Caco-2 (cell line): Measurements from ENCODE around the gene PLCB1. TPM values are rescaled to one million over a fixed set of nuclear protein-coding genes. Genes with fewer than 3 reads are reported as not detected.

Experiments used
- BruUV-seq: library from RNA; stranded (reverse); fragments of 400-500 nt; replicated peaks from 2 replicates; lab custom pipeline; 2021; lab: Mats Ljungman, UMichigan
- CTCF ChIA-PET: fragments of 300-600 bp; sonication (Branson Sonifier 250); formaldehyde crosslinking; loops from one replicate; lab custom pipeline; 2022; ENCODE audit warnings: antibody characterized with exemption; lab: Charles Lee
- POLR2A ChIA-PET: fragments of 300-600 bp; sonication (Branson Sonifier 250); formaldehyde crosslinking; loops from one replicate; lab custom pipeline; 2022; ENCODE audit warnings: antibody characterized with exemption; lab: Charles Lee
- DNase-seq, 2 experiments: peaks; one replicate each; pipeline versions ENCODE4 v3.0.0 to v3.0.0-alpha.2; 2020 to 2022
- H3K27me3 ChIP-seq: replicated peaks from 2 replicates; pipeline ENCODE4 v1.6.0; 2011; ENCODE audit warnings: low read length; ENCODE audit not compliant: control insufficient read depth, insufficient read depth
- H3K36me3 ChIP-seq: 2 replicates; pipeline ENCODE4 v1.5.1; 2011; ENCODE audit warnings: low read length; ENCODE audit not compliant: control insufficient read depth, insufficient read depth
- H3K4me1 ChIP-seq: fragments of 250-450 bp; sonication (Bioruptor Pico); 2 replicates; pipeline ENCODE4 v1.5.1; 2020; ENCODE audit warnings: mild to moderate bottlenecking
- H3K4me3 ChIP-seq: 2 replicates; pipeline ENCODE4 v1.5.1; 2011; ENCODE audit warnings: low read depth, mild to moderate bottlenecking, control low read depth, low read length
- H3K9me3 ChIP-seq: fragments of 250-450 bp; sonication (Bioruptor Pico); 2 replicates; pipeline ENCODE4 v1.5.1; 2020; ENCODE audit warnings: mild to moderate bottlenecking, moderate library complexity
- H3K27ac Mint-ChIP-seq: one replicate; pipeline ENCODE4 v1.8.0; 2022; ENCODE audit warnings: mixed read lengths; ENCODE audit not compliant: unreplicated experiment
- H3K27me3 Mint-ChIP-seq: one replicate; pipeline ENCODE4 v1.8.0; 2022; ENCODE audit warnings: mixed read lengths; ENCODE audit not compliant: insufficient read depth, unreplicated experiment
- H3K36me3 Mint-ChIP-seq: one replicate; pipeline ENCODE4 v1.8.0; 2022; ENCODE audit warnings: mild to moderate bottlenecking, mixed read lengths; ENCODE audit not compliant: insufficient read depth, unreplicated experiment
- H3K4me1 Mint-ChIP-seq: one replicate; pipeline ENCODE4 v1.8.0; 2022; ENCODE audit warnings: low read depth, mixed read lengths; ENCODE audit not compliant: unreplicated experiment
- H3K4me3 Mint-ChIP-seq: one replicate; pipeline ENCODE4 v1.8.0; 2022; ENCODE audit warnings: mild to moderate bottlenecking, moderate library complexity, mixed read lengths; ENCODE audit not compliant: unreplicated experiment
- H3K9me3 Mint-ChIP-seq: one replicate; pipeline ENCODE4 v1.8.0; 2022; ENCODE audit warnings: mixed read lengths; ENCODE audit not compliant: unreplicated experiment
- CTCF ChIP-seq, 2 experiments: fragments of 200-600 bp in 1 of 2; IDR thresholded peaks; 1 replicate in 1 of 2; 2 replicates in 1 of 2; pipeline versions ENCODE4 v1.5.1 to v1.8.0; 2011 to 2022; ENCODE audit warnings: antibody characterized with exemption in 1 of 2, control low read depth in 1 of 2, inconsistent platforms in 1 of 2, low read depth in 1 of 2, low read length in 1 of 2, mild to moderate bottlenecking in 1 of 2, moderate library complexity in 1 of 2; ENCODE audit not compliant: insufficient read depth in 1 of 2, severe bottlenecking in 1 of 2, unreplicated experiment in 1 of 2
- intact Hi-C: fragments of 100-400 bp; cut with micrococcal nuclease; formaldehyde crosslinking; loops from one replicate; pipeline ENCODE4 v1.10.0; 2022; ENCODE audit not compliant: unreplicated experiment
- total RNA-seq: library from RNA; stranded (reverse); gene quantifications from 2 replicates; pipeline ENCODE4 v1.2.3, GENCODE V29; 2022

Gene PLCB1
- total RNA-seq, 1 experiment from 2014 or later: 105 TPM

- no peak for TF ChIP-seq CTCF (IDR thresholded peaks at IDR 0.05; ENCODE audit: insufficient read depth in 1 of 2, low read depth in 1 of 2, low read length in 1 of 2, severe bottlenecking in 1 of 2, unreplicated experiment in 1 of 2)
- intact Hi-C loops: no loop called here
- no TSS peak for BruUV-seq
- Mint-ChIP-seq H3K36me3 (peaks cover 17% of the 10 kb centered on the region), H3K27ac (no peak overlapping the region), H3K9me3 (no peaks in the 10 kb centered on the region), H3K4me3 (no peak overlapping the region), H3K27me3 (no peaks in the 10 kb centered on the region), H3K4me1 (no peaks in the 10 kb centered on the region)
- Histone ChIP-seq H3K4me1 (no peaks in the 10 kb centered on the region), H3K27me3 (no peaks in the 10 kb centered on the region), H3K9me3 (no peaks in the 10 kb centered on the region), H3K36me3 (no peaks in the 10 kb centered on the region), H3K4me3 (no peak overlapping the region)
- no peak for DNase-seq
- ChIA-PET POLR2A (no interaction called here), CTCF (no interaction called here)
Measured at GRCh38 chr20:8633366-8633765, 501.3 kb downstream of the PLCB1 start.

- no TSS peak for BruUV-seq
- H3K36me3 Mint-ChIP-seq: peaks cover 20% of the 10 kb centered on the region
- Histone ChIP-seq H3K9me3 (no peaks in the 10 kb centered on the region), H3K27me3 (no peaks in the 10 kb centered on the region), H3K36me3 (no peaks in the 10 kb centered on the region), H3K4me1 (no peaks in the 10 kb centered on the region), H3K4me3 (no peak overlapping the region)
- ChIA-PET CTCF (no interaction called here), POLR2A (no interaction called here)
- H3K27ac Mint-ChIP-seq: no peak overlapping the region
- no peaks in the 10 kb centered on the region for H3K27me3 Mint-ChIP-seq
- DNase-seq: no peak
- intact Hi-C loops: no loop called here
- no peak for TF ChIP-seq CTCF (IDR thresholded peaks at IDR 0.05; ENCODE audit: insufficient read depth in 1 of 2, low read depth in 1 of 2, low read length in 1 of 2, severe bottlenecking in 1 of 2, unreplicated experiment in 1 of 2)
- H3K4me1 Mint-ChIP-seq: no peaks in the 10 kb centered on the region
- no peaks in the 10 kb centered on the region for H3K9me3 Mint-ChIP-seq
- no peak overlapping the region for H3K4me3 Mint-ChIP-seq
Measured at GRCh38 chr20:8635048-8635572, 503.0 kb downstream of the PLCB1 start.

- H3K36me3 Mint-ChIP-seq: peaks cover 20% of the 10 kb centered on the region
- intact Hi-C loops: no loop called here
- no peaks in the 10 kb centered on the region for H3K9me3 Mint-ChIP-seq
- H3K9me3 ChIP-seq: no peaks in the 10 kb centered on the region
- H3K4me3 Mint-ChIP-seq: no peak overlapping the region
- no peak overlapping the region for H3K27ac Mint-ChIP-seq
- H3K4me3 ChIP-seq: no peak overlapping the region
- POLR2A ChIA-PET: no interaction called here
- no peaks in the 10 kb centered on the region for H3K36me3 ChIP-seq
- no peak for DNase-seq
- CTCF ChIA-PET: no interaction called here
- no peaks in the 10 kb centered on the region for H3K27me3 ChIP-seq
- H3K4me1 ChIP-seq: no peaks in the 10 kb centered on the region
- H3K27me3 Mint-ChIP-seq: no peaks in the 10 kb centered on the region
- no peak for TF ChIP-seq CTCF (IDR thresholded peaks at IDR 0.05; ENCODE audit: insufficient read depth in 1 of 2, low read depth in 1 of 2, low read length in 1 of 2, severe bottlenecking in 1 of 2, unreplicated experiment in 1 of 2)
- no TSS peak for BruUV-seq
- H3K4me1 Mint-ChIP-seq: no peaks in the 10 kb centered on the region
Measured at GRCh38 chr20:8635837-8636236, 503.8 kb downstream of the PLCB1 start.
